Tibial nerve (tissue), 4 donors: Measurements from ENCODE around the gene KCTD4. TPM values are rescaled to one million over a fixed set of nuclear protein-coding genes. Genes with fewer than 3 reads are reported as not detected.

Experiments
- DNase-seq, 2 donors: peaks; one replicate each; pipeline ENCODE4 v3.0.0-alpha.2; 2019; ENCODE audit warnings: low spot score in 2 of 2
- H3K27ac ChIP-seq, 4 donors: fragments of 200-600 bp; sonication (generic) in 3 of 4; one replicate each; pipeline ENCODE4 v1.5.1; 2017 to 2019; ENCODE audit warnings: mild to moderate bottlenecking in 1 of 4
- H3K27me3 ChIP-seq, 2 donors: fragments of 200-600 bp; sonication (generic) in 1 of 2; one replicate each; pipeline versions ENCODE4 v1.5.1 to v1.6.0; 2017 to 2019
- H3K36me3 ChIP-seq, 3 donors: fragments of 200-600 bp; sonication (generic); one replicate each; pipeline ENCODE4 v1.5.1; 2018 to 2019
- H3K4me1 ChIP-seq, 4 donors: fragments of 200-600 bp; sonication (generic) in 3 of 4; one replicate each; pipeline ENCODE4 v1.5.1; 2017 to 2019
- H3K4me3 ChIP-seq, 4 donors: fragments of 200-600 bp; sonication (generic) in 3 of 4; one replicate each; pipeline ENCODE4 v1.5.1; 2017 to 2019; ENCODE audit warnings: mild to moderate bottlenecking in 1 of 4, moderate library complexity in 1 of 4
- H3K9me3 ChIP-seq, 4 donors: fragments of 200-600 bp; sonication (generic) in 3 of 4; one replicate each; pipeline ENCODE4 v1.5.1; 2017 to 2019
- CTCF ChIP-seq, 5 experiments: fragments of 200-600 bp in 3 of 5; fragments of 450-650 bp in 2 of 5; sonication (generic) in 3 of 5; IDR thresholded peaks; one replicate each; pipeline ENCODE4 v1.5.1; 2016 to 2019; ENCODE audit warnings: antibody characterized with exemption in 5 of 5, mild to moderate bottlenecking in 3 of 5, moderate library complexity in 2 of 5
- EP300 ChIP-seq, 2 donors: sonication (generic); formaldehyde crosslinking; IDR thresholded peaks; one replicate each; pipeline ENCODE4 v1.6.1; 2017; ENCODE audit warnings: antibody characterized with exemption in 2 of 2, mild to moderate bottlenecking in 1 of 2
- POLR2A ChIP-seq, 2 donors: fragments of 450-650 bp; IDR thresholded peaks; one replicate each; pipeline ENCODE4 v1.6.1; 2017; ENCODE audit warnings: antibody characterized with exemption in 2 of 2, mild to moderate bottlenecking in 2 of 2, moderate library complexity in 2 of 2
- WGBS, 2 donors: methylation state at CpG; one replicate each; pipeline ENCODE4 v1.1.5; 2018; 5-methylcytosine and 5-hydroxymethylcytosine counted together
- total RNA-seq, 4 donors: library from RNA; depleted of rRNA; stranded (reverse); fragments of >200 nt; gene quantifications; one replicate each; pipeline ENCODE4 v1.1.0, GENCODE V29; 2016

KCTD4 gene
- total RNA-seq, 4 donors from 2014 or later: 3.0 to 14.4 (median 8.2) TPM

DNA sequence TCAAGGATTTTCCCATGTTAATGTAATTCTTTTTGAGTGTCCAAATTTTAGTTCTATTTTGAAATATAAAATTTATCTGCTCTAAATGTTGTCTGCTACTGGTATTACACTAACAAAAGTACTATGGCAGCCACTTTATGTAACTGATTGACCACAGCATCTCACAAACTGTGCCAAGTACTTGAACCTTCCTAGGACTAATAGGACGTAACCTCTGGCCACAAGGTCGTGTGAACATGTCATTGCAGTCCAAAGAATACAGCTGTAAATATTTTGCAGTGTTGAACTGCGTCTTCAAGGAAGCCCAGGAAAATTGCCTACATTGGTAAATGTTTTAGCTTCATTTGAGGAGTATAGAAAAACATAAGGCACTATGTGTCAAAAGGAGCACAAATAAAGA is 1.9 kb downstream of the KCTD4 start:
- Histone ChIP-seq H3K27ac (no peak overlapping the region), H3K36me3 (no peaks in the 10 kb centered on the region), H3K27me3 (no peaks in the 10 kb centered on the region), H3K4me3 (no peak overlapping the region), H3K4me1 (peaks cover 0 to 44% (median 7%) of the 10 kb centered on the region in 4 donors), H3K9me3 (no peaks in the 10 kb centered on the region)
- 57 to 61% methylated on average over 3 of the region's 3 CpGs for WGBS, 2 donors
- DNase-seq: no peak
- no peak for TF ChIP-seq EP300 (IDR thresholded peaks at IDR 0.05)
- no peak for TF ChIP-seq POLR2A (IDR thresholded peaks at IDR 0.05)
- no peak for TF ChIP-seq CTCF (IDR thresholded peaks at IDR 0.05)

DNA sequence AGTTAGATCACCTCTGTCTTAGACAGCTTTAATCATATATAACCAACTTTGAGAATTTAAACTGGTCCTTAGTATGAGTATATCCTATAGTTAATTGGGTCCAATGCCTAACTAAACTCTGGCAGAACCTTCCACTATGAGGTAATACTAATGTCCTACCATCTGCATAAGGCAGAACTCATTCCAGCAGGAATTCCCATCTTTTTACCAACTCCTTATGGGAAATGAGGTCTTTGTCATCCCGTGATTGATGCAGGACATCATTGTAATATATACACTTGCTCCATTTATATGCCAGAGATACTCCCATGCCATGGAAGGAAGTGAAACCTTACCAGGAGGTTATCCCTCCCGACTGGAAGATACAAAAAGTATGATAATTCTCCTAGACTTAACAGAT is 2.8 kb downstream of the KCTD4 start:
- TF ChIP-seq POLR2A (IDR thresholded peaks at IDR 0.05) (no peak), EP300 (IDR thresholded peaks at IDR 0.05) (no peak), CTCF (IDR thresholded peaks at IDR 0.05) (no peak)
- Histone ChIP-seq H3K27me3 (no peaks in the 10 kb centered on the region), H3K4me1 (peaks cover 0 to 53% (median 7%) of the 10 kb centered on the region in 4 donors), H3K36me3 (no peaks in the 10 kb centered on the region), H3K27ac (no peak overlapping the region), H3K9me3 (no peaks in the 10 kb centered on the region), H3K4me3 (no peak overlapping the region)
- 71 to 81% methylated on average over 2 of the region's 2 CpGs for WGBS, 2 donors
- DNase-seq: no peak

- 50 to 68% methylated on average over 1 of the region's 1 CpG for WGBS, 2 donors
- H3K27me3 ChIP-seq: no peaks in the 10 kb centered on the region
- no peaks in the 10 kb centered on the region for H3K9me3 ChIP-seq
- H3K4me1 ChIP-seq: peaks cover 0 to 57% (median 7%) of the 10 kb centered on the region in 4 donors
- H3K27ac ChIP-seq: peak overlapping the region in 1 of 4 donors; percentile 29
- H3K4me3 ChIP-seq: no peak overlapping the region
- H3K36me3 ChIP-seq: no peaks in the 10 kb centered on the region
- DNase-seq: no peak
- TF ChIP-seq POLR2A (IDR thresholded peaks at IDR 0.05) (no peak), CTCF (IDR thresholded peaks at IDR 0.05) (no peak), EP300 (IDR thresholded peaks at IDR 0.05) (no peak)
These were observed 4.2 kb downstream of the KCTD4 start for GRCh38 chr13:45196622-45197021.

DNA sequence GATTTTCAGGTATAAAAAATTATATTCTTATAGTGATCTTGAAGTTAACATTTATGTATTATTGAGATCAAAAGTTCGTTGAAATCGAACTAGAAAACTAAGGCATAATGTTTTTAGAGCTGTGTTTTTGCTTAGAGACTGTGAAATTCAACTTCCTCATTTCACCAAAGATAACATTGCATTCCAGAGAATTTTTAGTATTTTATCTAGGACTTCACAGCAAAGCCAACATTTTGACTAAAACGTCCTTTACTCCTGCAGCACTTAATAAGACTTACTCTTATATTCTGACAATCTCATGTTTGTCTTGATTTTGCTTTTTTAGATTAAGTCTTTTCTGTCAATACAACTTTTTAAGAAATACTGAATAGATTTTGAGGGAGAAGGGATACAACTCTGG is 4.7 kb downstream of the KCTD4 start:
- Histone ChIP-seq H3K4me1 (peaks cover 0 to 57% (median 7%) of the 10 kb centered on the region in 4 donors), H3K27ac (peak overlapping the region in 2 of 4 donors; percentile 51 to 79)
- no peak for TF ChIP-seq POLR2A (IDR thresholded peaks at IDR 0.05)
- TF ChIP-seq CTCF (IDR thresholded peaks at IDR 0.05): no peak
- no peak for TF ChIP-seq EP300 (IDR thresholded peaks at IDR 0.05)

GRCh38 chr13:45195421-45195820 is 5.4 kb downstream of the KCTD4 start:
- Histone ChIP-seq H3K4me1 (peaks cover 0 to 57% (median 7%) of the 10 kb centered on the region in 4 donors), H3K27me3 (no peaks in the 10 kb centered on the region), H3K4me3 (no peak overlapping the region), H3K27ac (peak overlapping the region in 2 of 4 donors; percentile 51 to 79), H3K36me3 (peaks cover 0 to 3% (median 0%) of the 10 kb centered on the region in 3 donors), H3K9me3 (no peaks in the 10 kb centered on the region)
- 81 to 90% methylated on average over 1 of the region's 1 CpG for WGBS, 2 donors
- TF ChIP-seq CTCF (IDR thresholded peaks at IDR 0.05): no peak
- DNase-seq: no peak

More for the DNA sequence above, 4.7 kb downstream of the KCTD4 start:
- Histone ChIP-seq H3K27me3 (no peaks in the 10 kb centered on the region), H3K9me3 (no peaks in the 10 kb centered on the region), H3K36me3 (no peaks in the 10 kb centered on the region), H3K4me3 (no peak overlapping the region)
- DNase-seq: no peak
- 23% methylated on average over 3 of the region's 3 CpGs for WGBS, 2 donors
